Measurements from ENCODE around the gene CENPL.

GRCh38 chr1:173852105-173852504 is 27.4 kb upstream of the CENPL start:
- TF ChIP-seq MLX (CRISPR knock-in tag; conservative IDR thresholded peaks at IDR 0.05) (no peak), CTCF (IDR thresholded peaks at IDR 0.05 in 2 of 3, conservative IDR thresholded peaks at IDR 0.05 in 1 of 3; ENCODE audit: insufficient read depth in 2 of 3, low read depth in 1 of 3, low read length in 3 of 3) (no peak), CEBPZ (IDR thresholded peaks at IDR 0.05; ENCODE audit: borderline replicate concordance, low read depth, low read length) (no peak), POLR2A (conservative IDR thresholded peaks at IDR 0.05) (no peak), TFAP4 (CRISPR knock-in tag; IDR thresholded peaks at IDR 0.05; ENCODE audit: borderline replicate concordance) (no peak), SP1 (CRISPR knock-in tag; IDR thresholded peaks at IDR 0.05) (no peak), BRF2 (IDR thresholded peaks at IDR 0.05; ENCODE audit: borderline replicate concordance, insufficient read depth, insufficient read length) (no peak), POLR2AphosphoS5 (IDR thresholded peaks at IDR 0.05; ENCODE audit: control insufficient read depth, insufficient read depth, low read depth, low read length) (no peak), MAX (CRISPR knock-in tag; IDR thresholded peaks at IDR 0.05) (no peak), BCL6 (CRISPR knock-in tag; IDR thresholded peaks at IDR 0.05) (no peak)
